Esophagus muscularis mucosa (tissue), 3 donors: Measurements from ENCODE around the gene TMEM86A.

ENCODE experiments used
- CTCF ChIP-seq, 3 experiments: fragments of 200-600 bp in 2 of 3; fragments of 450-650 bp in 1 of 3; sonication (generic) in 2 of 3; IDR thresholded peaks; one replicate each; pipeline ENCODE4 v1.5.1; 2017 to 2019; ENCODE audit warnings: antibody characterized with exemption in 3 of 3, mild to moderate bottlenecking in 2 of 3, moderate library complexity in 1 of 3
- EP300 ChIP-seq: sonication (generic); formaldehyde crosslinking; IDR thresholded peaks from one replicate; pipeline ENCODE4 v1.6.1; 2017; ENCODE audit warnings: antibody characterized with exemption

GRCh38 chr11:18754308-18754707 is 55.7 kb downstream of the TMEM86A start:
- no peak for TF ChIP-seq CTCF (IDR thresholded peaks at IDR 0.05)
- no peak for TF ChIP-seq EP300
